Heart right ventricle (tissue), 16 donors: Measurements from ENCODE around the gene DNAH1. TPM values are rescaled to one million over a fixed set of nuclear protein-coding genes. Genes with fewer than 3 reads are reported as not detected.
A peak's percentile ranks its signal among the peaks of the same experiment; 100 is the strongest.

Experiments used
- ATAC-seq, 8 donors: fragments of 200-7000 bp; cut with Tn5 transposase; one replicate each; pipeline ENCODE4 v1.9.1; 2020; ENCODE audit warnings: mild to moderate bottlenecking in 8 of 8, moderate library complexity in 8 of 8, moderate number of reproducible peaks in 1 of 8
- DNase-seq, 2 donors: peaks; one replicate each; pipeline ENCODE4 v3.0.0-alpha.2; 2020
- H3K27ac ChIP-seq, 10 donors: fragments of 200-600 bp; sonication (generic) in 2 of 10; one replicate each; pipeline versions ENCODE4 v1.5.0 to v1.8.0; 2020 to 2022; ENCODE audit warnings: mild to moderate bottlenecking in 3 of 10
- H3K27me3 ChIP-seq, 7 donors: fragments of 200-600 bp; one replicate each; pipeline ENCODE4 v1.8.0; 2021 to 2022; ENCODE audit warnings: mild to moderate bottlenecking in 2 of 7
- H3K36me3 ChIP-seq, 9 donors: fragments of 200-600 bp; sonication (generic) in 1 of 9; one replicate each; pipeline versions ENCODE4 v1.5.0 to v1.8.0; 2020 to 2022; ENCODE audit warnings: mild to moderate bottlenecking in 2 of 9
- H3K4me1 ChIP-seq, 9 donors: fragments of 200-600 bp; sonication (generic) in 1 of 9; one replicate each; pipeline versions ENCODE4 v1.5.0 to v1.8.0; 2020 to 2022; ENCODE audit warnings: mild to moderate bottlenecking in 4 of 9
- H3K4me3 ChIP-seq, 10 donors: fragments of 200-600 bp; sonication (generic) in 2 of 10; one replicate each; pipeline versions ENCODE4 v1.5.0 to v1.8.0; 2020 to 2022; ENCODE audit warnings: mild to moderate bottlenecking in 7 of 10, moderate library complexity in 2 of 10
- H3K9me3 ChIP-seq, 11 donors: fragments of 200-600 bp in 10 of 11; sonication (generic) in 2 of 11; one replicate each; pipeline versions ENCODE4 v1.5.0 to v1.8.0; 2013 to 2022; ENCODE audit warnings: mild to moderate bottlenecking in 2 of 11, control low read depth in 1 of 11, moderate library complexity in 1 of 11
- CTCF ChIP-seq, 9 donors: fragments of 200-600 bp; sonication (generic) in 2 of 9; IDR thresholded peaks; one replicate each; pipeline versions ENCODE4 v1.5.0 to v1.8.0; 2021 to 2022; ENCODE audit warnings: antibody characterized with exemption in 9 of 9, mild to moderate bottlenecking in 5 of 9, moderate library complexity in 1 of 9
- WGBS, 2 donors: extraction: QIAGEN DNeasy Blood & Tissue Kit; methylation state at CpG; one replicate each; pipeline ENCODE4 v1.1.7; 2013; ENCODE audit warnings: inconsistent platforms in 1 of 2; 5-methylcytosine and 5-hydroxymethylcytosine counted together
- intact Hi-C, 10 donors: fragments of 100-400 bp; cut with DNase I; formaldehyde crosslinking; loops; one replicate each; pipeline versions ENCODE4 v1.11.1 to v1.14.2; 2022
- polyA plus RNA-seq, 2 donors: library from polyadenylated mRNA; stranded (reverse); fragments of 200-250 nt; gene quantifications; one replicate each; pipeline ENCODE4 v1.2.3, GENCODE V29; 2013
- total RNA-seq, 10 donors: library from RNA; stranded (reverse); fragmentation: NEBNext Ultra II Directional in 3 of 10; extraction: Animal tissue kit (Norgen Biotek cat#: 25700) in 3 of 10; gene quantifications; one replicate each; pipeline versions ENCODE4 v1.2.1 to v1.2.4, GENCODE V29; 2021 to 2023
- donor health status: Arrhythmogenic right ventricular cardiomyopathy.
- donor health status: ischemic (EF 13 %, LVEDD 7.1; RV severe dilation, severe dysfunction).
- donor health status: healthy with polysubstance abuse.
- donor health status: DM: no; HTN: yes; CAD: no.
- donor health status: DM: no; HTN: no; CAD: no.
- donor health status: ischemic (EF 25% LVEDD 6.9; RV normal size, moderate dysfunction).
- donor health status: ischemic (EF 25% LVEDD 5.7; RV mildly dilated, moderate dysfunction).
- donor health status: healthy.
- donor health status: DM: yes; HTN: yes; CAD: no.
- donor health status: Ischemic cardiomyopathy.
- donor health status: ischemic (EF 35%, LVEDD 5.7; RV mildly dilated, moderate dysfunction).
- donor health status: nonischemic (EF 11% LVEDD 7.7; RV severe dilation, severe dysfunction).
- donor health status: DM: yes; HTN: yes; CAD: no.
- donor health status: PGD.
- donor health status: ischemic (EF 29% LVEDD 5.4; RV normal size, mild dysfunction).
- donor health status: nonischemic (EF 23%, LVEDD 6.1; RV moderate dilation, normal function).

Gene DNAH1
- total and polyA plus RNA-seq, 12 donors, result 0.99 to 6.4 (median 2.8) TPM

- no peak overlapping the region for H3K4me3 ChIP-seq
- ATAC-seq (peak in 5 of 8 donors; percentile 37 to 54 (median 47)), DNase-seq (peak in 1 of 2 donors; percentile 58)
- WGBS, 2 donors, result 2% methylated on average over 3 of the region's 3 CpGs
- intact Hi-C loops, result loop anchor here (1.0 to 10.0 kb wide), 13 partner anchors 45 to 337 kb away; partner anchors contain the start of gene TWF2 (in 1 of the 10)
- H3K27ac ChIP-seq, result no peak overlapping the region
- H3K9me3 ChIP-seq, result no peaks in the 10 kb centered on the region
- H3K36me3 ChIP-seq, result peaks cover 0 to 32% (median 3%) of the 10 kb centered on the region in 9 donors
- H3K4me1 ChIP-seq, result no peaks in the 10 kb centered on the region
- H3K27me3 ChIP-seq, result no peaks in the 10 kb centered on the region
- TF ChIP-seq CTCF (IDR thresholded peaks at IDR 0.05), result peak; percentile 35 to 83 (median 77)
Observed at GRCh38 chr3:52339612-52340011, 23.5 kb downstream of the DNAH1 start.

- H3K4me1 ChIP-seq, result peaks cover 0 to 7% (median 1%) of the 10 kb centered on the region in 9 donors
- H3K27ac ChIP-seq, result no peak overlapping the region
- H3K27me3 ChIP-seq, result no peaks in the 10 kb centered on the region
- intact Hi-C loops, result loop anchor here in 8 of 10 donors (2.0 to 10.0 kb wide), 7 partner anchors 46 to 339 kb away; no protein-coding TSS in a partner anchor
- TF ChIP-seq CTCF (IDR thresholded peaks at IDR 0.05), result no peak
- no peaks in the 10 kb centered on the region for H3K9me3 ChIP-seq
- ATAC-seq (no peak), DNase-seq (no peak)
- no peak overlapping the region for H3K4me3 ChIP-seq
- peaks cover 0 to 40% (median 5%) of the 10 kb centered on the region in 9 donors for H3K36me3 ChIP-seq
- WGBS, 2 donors, result 81 to 82% methylated on average over 5 of the region's 5 CpGs
Observed at GRCh38 chr3:52341123-52341522, 25.0 kb downstream of the DNAH1 start.

- Histone ChIP-seq H3K27me3 (no peaks in the 10 kb centered on the region), H3K27ac (no peak overlapping the region), H3K36me3 (peaks cover 0 to 45% (median 5%) of the 10 kb centered on the region in 9 donors), H3K4me1 (peaks cover 0 to 25% (median 7%) of the 10 kb centered on the region in 9 donors), H3K4me3 (no peak overlapping the region), H3K9me3 (no peaks in the 10 kb centered on the region)
- DNase-seq (no peak), ATAC-seq (no peak)
- TF ChIP-seq CTCF (IDR thresholded peaks at IDR 0.05), result no peak
- intact Hi-C loops, result loop anchor here in 8 of 10 donors (2.0 to 10.0 kb wide), 7 partner anchors 49 to 342 kb away; no protein-coding TSS in a partner anchor
- 96% methylated on average over 11 of the region's 11 CpGs for WGBS, 2 donors
Observed at GRCh38 chr3:52343946-52344600, 28.0 kb downstream of the DNAH1 start.

- no peak overlapping the region for H3K4me3 ChIP-seq
- DNase-seq (no peak), ATAC-seq (no peak)
- no peak for TF ChIP-seq CTCF (IDR thresholded peaks at IDR 0.05)
- no peaks in the 10 kb centered on the region for H3K9me3 ChIP-seq
- intact Hi-C loops, result loop anchor here in 2 of 10 donors (1.0 to 10.0 kb wide), 2 partner anchors 13 to 51 kb away; no protein-coding TSS in a partner anchor
- peak overlapping the region in 1 of 10 donors; percentile 12 for H3K27ac ChIP-seq
- WGBS, 2 donors, result 86 to 94% methylated on average over 9 of the region's 9 CpGs
- peaks cover 0 to 60% (median 5%) of the 10 kb centered on the region in 9 donors for H3K36me3 ChIP-seq
- H3K4me1 ChIP-seq, result peaks cover 0 to 25% (median 7%) of the 10 kb centered on the region in 9 donors
- no peaks in the 10 kb centered on the region for H3K27me3 ChIP-seq
Observed at GRCh38 chr3:52345521-52346109, 29.5 kb downstream of the DNAH1 start.
